ENCODE results near the gene RPTOR.
A peak's percentile ranks its signal among the peaks of the same experiment; 100 is the strongest.

Gene RPTOR

GRCh38 chr17:80876950-80877728 lies 332.5 kb downstream of the RPTOR start:
- Histone ChIP-seq H3K4me3 (ENCODE audit: low read length) (peak overlapping the region; percentile 69), H3K4me2 (ENCODE audit: low read length) (peak overlapping the region; percentile 91)

GRCh38 chr17:80877729-80878303 lies 333.2 kb downstream of the RPTOR start:
- Histone ChIP-seq H2AFZ (ENCODE audit: low read depth, low read length) (no peak overlapping the region), H3K27ac (ENCODE audit: low read length) (peak overlapping the region; percentile 79), H4K20me1 (ENCODE audit: insufficient read depth, low read length) (peaks cover 40% of the 10 kb centered on the region), H3K4me3 (ENCODE audit: low read length) (peak overlapping the region; percentile 69), H3K4me1 (ENCODE audit: low read length) (peaks cover 24% of the 10 kb centered on the region), H3K36me3 (replicated peaks; ENCODE audit: low read depth, low read length) (peaks cover 28% of the 10 kb centered on the region), H3K79me2 (ENCODE audit: low read length) (no peaks in the 10 kb centered on the region), H3K4me2 (ENCODE audit: low read length) (peak overlapping the region; percentile 91), H3K9me3 (ENCODE audit: insufficient read depth, low read length) (no peaks in the 10 kb centered on the region), H3K27me3 (ENCODE audit: low read depth, low read length) (peaks cover 6% of the 10 kb centered on the region; the same call in 1 of the 2 replicates), H3K9ac (ENCODE audit: low read length) (no peak overlapping the region)
- TF ChIP-seq CTCF (IDR thresholded peaks at IDR 0.05; ENCODE audit: low read depth, low read length) (no peak), EZH2phosphoT487 (IDR thresholded peaks at IDR 0.05; ENCODE audit: low read depth) (no peak)

More at GRCh38 chr17:80876950-80877728, 332.5 kb downstream of the RPTOR start:
- no peak overlapping the region for H2AFZ ChIP-seq (ENCODE audit: low read depth, low read length)
- peak overlapping the region; percentile 79 for H3K27ac ChIP-seq (ENCODE audit: low read length)
- H3K79me2 ChIP-seq (ENCODE audit: low read length), result no peaks in the 10 kb centered on the region
- TF ChIP-seq EZH2phosphoT487 (IDR thresholded peaks at IDR 0.05; ENCODE audit: low read depth) (peak; percentile 71), CTCF (IDR thresholded peaks at IDR 0.05; ENCODE audit: low read depth, low read length) (no peak)
- no peaks in the 10 kb centered on the region for H3K9me3 ChIP-seq (ENCODE audit: insufficient read depth, low read length)
- H3K36me3 ChIP-seq (replicated peaks; ENCODE audit: low read depth, low read length), result peaks cover 22% of the 10 kb centered on the region
- peaks cover 6% of the 10 kb centered on the region; the same call in 1 of the 2 replicates for H3K27me3 ChIP-seq (ENCODE audit: low read depth, low read length)
- H4K20me1 ChIP-seq (ENCODE audit: insufficient read depth, low read length), result peaks cover 47% of the 10 kb centered on the region
- peak overlapping the region; percentile 29; the same call in 1 of the 2 replicates for H3K9ac ChIP-seq (ENCODE audit: low read length)
- peaks cover 24% of the 10 kb centered on the region for H3K4me1 ChIP-seq (ENCODE audit: low read length)

- no peak overlapping the region for H2AFZ ChIP-seq (ENCODE audit: low read depth, low read length)
- H3K9ac ChIP-seq (ENCODE audit: low read length), result no peak overlapping the region
- no peaks in the 10 kb centered on the region for H3K9me3 ChIP-seq (ENCODE audit: insufficient read depth, low read length)
- peaks cover 33% of the 10 kb centered on the region for H4K20me1 ChIP-seq (ENCODE audit: insufficient read depth, low read length)
- H3K36me3 ChIP-seq (replicated peaks; ENCODE audit: low read depth, low read length), result peaks cover 34% of the 10 kb centered on the region
- no peak overlapping the region for H3K4me3 ChIP-seq (ENCODE audit: low read length)
- H3K4me1 ChIP-seq (ENCODE audit: low read length), result peaks cover 24% of the 10 kb centered on the region
- H3K79me2 ChIP-seq (ENCODE audit: low read length), result no peaks in the 10 kb centered on the region
- no peak overlapping the region for H3K27ac ChIP-seq (ENCODE audit: low read length)
- H3K4me2 ChIP-seq (ENCODE audit: low read length), result no peak overlapping the region
- H3K27me3 ChIP-seq (ENCODE audit: low read depth, low read length), result peaks cover 6% of the 10 kb centered on the region; the same call in 1 of the 2 replicates
- TF ChIP-seq CTCF (IDR thresholded peaks at IDR 0.05; ENCODE audit: low read depth, low read length) (no peak), EZH2phosphoT487 (IDR thresholded peaks at IDR 0.05; ENCODE audit: low read depth) (no peak)
Measured at GRCh38 chr17:80878876-80879722, 334.5 kb downstream of the RPTOR start.
